PC-3 (cell line): Measurements from ENCODE around the gene GLG1. TPM values are rescaled to one million over a fixed set of nuclear protein-coding genes. Genes with fewer than 3 reads are reported as not detected.
"Not testable (repeated sequence)": the region's sequence is repeated elsewhere in the genome, so short reads cannot be mapped to it uniquely, and the experiment has no call there.

Source experiments
- ATAC-seq: fragments of 200-7000 bp; cut with Tn5 transposase; 2 replicates; pipeline ENCODE4 v1.9.1; 2020; ENCODE audit warnings: mild to moderate bottlenecking, moderate library complexity
- BruUV-seq: library from RNA; stranded (reverse); fragments of 400-500 nt; replicated peaks from 2 replicates; lab custom pipeline; 2021; lab: Mats Ljungman, UMichigan
- CTCF ChIA-PET: fragments of 300-600 bp; sonication (Branson Sonifier 250); formaldehyde crosslinking; loops from one replicate; lab custom pipeline; 2022; ENCODE audit warnings: antibody characterized with exemption; lab: Charles Lee
- POLR2A ChIA-PET: fragments of 300-600 bp; sonication (Branson Sonifier 250); formaldehyde crosslinking; loops from one replicate; lab custom pipeline; 2022; ENCODE audit warnings: antibody characterized with exemption; ENCODE audit not compliant: unreplicated experiment; lab: Charles Lee
- DNase-seq: peaks from one replicate; pipeline ENCODE4 v3.0.0-alpha.2; 2015
- H2AFZ ChIP-seq: fragments of 300-600 bp; sonication (generic); 2 replicates; pipeline ENCODE4 v1.6.0; 2016; ENCODE audit warnings: antibody characterized with exemption, low read length
- H3F3A ChIP-seq: fragments of 300-600 bp; sonication (generic); one replicate; pipeline ENCODE4 v1.6.0; 2017; ENCODE audit warnings: antibody characterized with exemption, low read length, control low read depth, mild to moderate bottlenecking; ENCODE audit not compliant: unreplicated experiment
- H3K27ac ChIP-seq: fragments of 300-600 bp; sonication (generic); 2 replicates; pipeline ENCODE4 v1.5.1; 2016; ENCODE audit warnings: mild to moderate bottlenecking, low read length
- H3K27me3 ChIP-seq: fragments of 300-600 bp; sonication (generic); 2 replicates; pipeline ENCODE4 v1.6.1; 2016; ENCODE audit warnings: low read length, mixed read lengths
- H3K36me3 ChIP-seq: fragments of 300-600 bp; sonication (generic); 2 replicates; pipeline ENCODE4 v1.6.1; 2016; ENCODE audit warnings: low read depth, mixed run types, low read length, mixed read lengths
- H3K4me1 ChIP-seq: fragments of 300-600 bp; sonication (generic); 2 replicates; pipeline ENCODE4 v1.5.1; 2016; ENCODE audit warnings: low read length; ENCODE audit not compliant: insufficient read depth
- H3K4me2 ChIP-seq: fragments of 300-600 bp; sonication (generic); 2 replicates; pipeline ENCODE4 v1.6.0; 2016; ENCODE audit warnings: low read length
- H3K4me3 ChIP-seq: fragments of 300-600 bp; sonication (generic); 2 replicates; pipeline ENCODE4 v1.5.1; 2016; ENCODE audit warnings: mild to moderate bottlenecking, low read length, mixed read lengths
- H3K79me2 ChIP-seq: fragments of 300-600 bp; sonication (generic); 2 replicates; pipeline ENCODE4 v1.6.1; 2017; ENCODE audit warnings: low read length, mixed read lengths
- H3K9ac ChIP-seq: fragments of 300-600 bp; sonication (generic); 2 replicates; pipeline ENCODE4 v1.6.0; 2016; ENCODE audit warnings: mild to moderate bottlenecking, low read length
- H3K9me2 ChIP-seq: fragments of 300-600 bp; sonication (generic); replicated peaks from 2 replicates; pipeline ENCODE4 v1.6.1; 2016; ENCODE audit warnings: mixed run types, low read length, mixed read lengths
- H3K9me3 ChIP-seq: fragments of 300-600 bp; sonication (generic); 2 replicates; pipeline ENCODE4 v1.6.1; 2016; ENCODE audit warnings: low read length, mixed read lengths
- H4K20me1 ChIP-seq: fragments of 300-600 bp; sonication (generic); 2 replicates; pipeline ENCODE4 v1.6.1; 2016; ENCODE audit warnings: low read length, mixed read lengths
- CTCF ChIP-seq: fragments of 300-600 bp; sonication (generic); conservative IDR thresholded peaks from 2 replicates; pipeline ENCODE4 v1.5.1; 2017; ENCODE audit warnings: antibody characterized with exemption, low read depth, mild to moderate bottlenecking, low read length
- intact Hi-C: fragments of 100-400 bp; cut with micrococcal nuclease; formaldehyde crosslinking; loops from 2 replicates; pipeline ENCODE4 v1.9.0; 2023
- total RNA-seq: library from RNA; depleted of rRNA; stranded (reverse); fragments of >200 nt; gene quantifications from 2 replicates; pipeline ENCODE4 v1.2.3, GENCODE V29; 2014

The GLG1 gene
- total RNA-seq, 1 experiment from 2014 or later = 63.5 TPM

DNA sequence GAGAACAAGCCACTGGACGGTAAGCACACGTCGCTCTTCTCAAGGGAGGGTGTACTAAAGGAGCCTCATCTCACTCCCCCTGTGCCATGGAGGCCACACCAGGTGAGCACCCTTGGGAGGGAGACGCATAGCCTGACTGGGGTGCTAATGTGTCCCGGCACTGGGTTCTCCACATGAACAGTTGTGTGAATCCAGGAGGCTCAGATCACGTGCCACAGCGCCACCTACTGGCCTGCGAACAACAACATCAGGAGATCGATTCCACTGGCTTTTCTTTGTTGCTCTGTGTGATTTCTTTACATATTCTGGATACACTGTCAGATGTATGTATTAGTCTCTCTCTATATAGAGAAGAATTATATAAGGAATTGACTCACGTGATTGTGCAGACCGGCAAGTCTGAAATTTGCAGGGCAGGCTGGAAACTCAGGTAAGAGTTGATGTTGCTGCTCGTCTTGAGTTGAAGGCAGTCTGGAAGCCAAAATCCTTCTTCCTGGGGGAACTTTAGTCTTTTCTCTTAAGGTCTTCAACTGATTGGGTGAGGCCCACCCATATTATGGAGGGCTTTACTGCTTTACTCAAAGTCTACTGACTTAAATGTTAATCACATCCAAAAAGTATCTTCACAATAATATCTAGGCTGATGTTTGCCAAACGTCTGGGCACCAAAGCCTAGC, 176.7 kb downstream of the GLG1 start:
- H3K9me3 ChIP-seq, H2AFZ ChIP-seq, H3K9me2 ChIP-seq, CTCF ChIA-PET, H3K9ac ChIP-seq, H3K36me3 ChIP-seq, H3K4me3 ChIP-seq, BruUV-seq, intact Hi-C loops, H3K79me2 ChIP-seq, POLR2A ChIA-PET, H3K4me2 ChIP-seq, H3K27ac ChIP-seq, H3K4me1 ChIP-seq, H3K27me3 ChIP-seq, H4K20me1 ChIP-seq, H3F3A ChIP-seq: not testable (repeated sequence)
- ATAC-seq = peak; percentile 84
- peak; percentile 60 for TF ChIP-seq CTCF
- peak; percentile 36 for DNase-seq

GRCh38 chr16:74428493-74428892, 178.4 kb downstream of the GLG1 start:
- H3K4me3 ChIP-seq, CTCF ChIA-PET, ATAC-seq, H3K9me3 ChIP-seq, H4K20me1 ChIP-seq, H2AFZ ChIP-seq, H3K9ac ChIP-seq, BruUV-seq, H3F3A ChIP-seq, DNase-seq, H3K27ac ChIP-seq, H3K36me3 ChIP-seq, intact Hi-C loops, H3K9me2 ChIP-seq, H3K4me2 ChIP-seq, H3K27me3 ChIP-seq, H3K4me1 ChIP-seq, POLR2A ChIA-PET, H3K79me2 ChIP-seq: not testable (repeated sequence)

- H3K27me3 ChIP-seq, POLR2A ChIA-PET, DNase-seq, H3K79me2 ChIP-seq, H3K27ac ChIP-seq, intact Hi-C loops, CTCF ChIA-PET, H3K9me3 ChIP-seq, H3K9ac ChIP-seq, H3K4me2 ChIP-seq, ATAC-seq, H3K4me1 ChIP-seq, H3K36me3 ChIP-seq, H3F3A ChIP-seq, H2AFZ ChIP-seq, BruUV-seq, H3K9me2 ChIP-seq, H4K20me1 ChIP-seq, H3K4me3 ChIP-seq: not testable (repeated sequence)
These were observed 181.2 kb downstream of the GLG1 start for GRCh38 chr16:74425751-74426150.

DNA sequence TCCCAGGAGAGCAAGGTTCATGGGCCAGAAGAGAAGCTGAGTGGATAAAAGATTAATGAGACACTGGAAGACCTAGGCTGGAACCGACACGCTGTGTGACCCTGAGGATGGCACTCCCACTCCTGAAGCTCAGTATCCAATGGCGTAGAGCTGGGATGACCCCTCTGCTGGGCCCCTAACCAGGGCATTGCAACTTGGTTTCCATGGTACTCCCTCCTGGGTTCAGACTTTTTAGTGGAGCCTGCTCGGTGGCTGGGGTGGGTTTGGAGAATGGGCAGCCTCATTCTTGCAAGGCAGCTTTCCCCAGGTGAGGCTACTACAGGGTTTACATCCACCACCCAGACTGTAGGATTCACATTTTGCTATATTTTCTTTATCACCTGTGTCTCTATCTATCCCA, 183.2 kb downstream of the GLG1 start:
- H3K79me2 ChIP-seq, BruUV-seq, ATAC-seq, H3K9ac ChIP-seq, CTCF ChIA-PET, H3F3A ChIP-seq, H3K9me2 ChIP-seq, POLR2A ChIA-PET, H3K27me3 ChIP-seq, intact Hi-C loops, H3K4me2 ChIP-seq, H3K36me3 ChIP-seq, H3K4me1 ChIP-seq, H2AFZ ChIP-seq, H4K20me1 ChIP-seq, DNase-seq, H3K9me3 ChIP-seq, H3K4me3 ChIP-seq, H3K27ac ChIP-seq: not testable (repeated sequence)

DNA sequence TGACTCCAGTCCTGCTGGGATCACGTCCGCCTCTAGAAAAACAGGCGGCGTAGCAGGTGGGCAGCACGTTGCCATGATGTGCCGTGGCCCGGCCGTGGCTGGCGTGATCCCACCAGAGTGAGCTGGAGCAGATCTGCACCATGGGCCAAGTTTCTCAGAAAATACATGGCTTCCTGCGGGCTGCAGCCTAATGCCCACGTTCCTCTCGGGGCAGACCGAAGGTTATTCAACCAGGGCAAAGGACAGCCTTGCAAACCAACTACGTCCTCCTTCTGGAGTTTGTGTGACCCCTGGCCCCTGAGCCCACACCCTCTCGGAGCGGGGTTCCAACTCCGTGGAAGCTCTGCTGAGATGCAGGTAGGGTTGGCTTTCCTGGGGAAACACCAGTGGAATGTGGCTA, 184.8 kb downstream of the GLG1 start:
- H3K9me3 ChIP-seq, H2AFZ ChIP-seq, BruUV-seq, H3K4me2 ChIP-seq, H3K9ac ChIP-seq, H3F3A ChIP-seq, H3K79me2 ChIP-seq, H3K4me3 ChIP-seq, H3K9me2 ChIP-seq, CTCF ChIA-PET, H3K4me1 ChIP-seq, ATAC-seq, H4K20me1 ChIP-seq, H3K36me3 ChIP-seq, H3K27me3 ChIP-seq, intact Hi-C loops, H3K27ac ChIP-seq, POLR2A ChIA-PET, DNase-seq: not testable (repeated sequence)

GRCh38 chr16:74421482-74421785, 185.5 kb downstream of the GLG1 start:
- H3K79me2 ChIP-seq, CTCF ChIA-PET, H3K4me1 ChIP-seq, ATAC-seq, H3K9ac ChIP-seq, H3F3A ChIP-seq, H4K20me1 ChIP-seq, H3K9me2 ChIP-seq, H3K27me3 ChIP-seq, H2AFZ ChIP-seq, intact Hi-C loops, H3K4me3 ChIP-seq, DNase-seq, H3K9me3 ChIP-seq, POLR2A ChIA-PET, H3K27ac ChIP-seq, H3K4me2 ChIP-seq, BruUV-seq, H3K36me3 ChIP-seq: not testable (repeated sequence)
